Measurements from ENCODE around the gene FSIP2.

- TF ChIP-seq CTCF (IDR thresholded peaks at IDR 0.05) (no peak), POLR2A (IDR thresholded peaks at IDR 0.05) (no peak)
Measured at GRCh38 chr2:185859506-185859905, 120.9 kb downstream of the FSIP2 start.
